DND-41 (cell line): ENCODE results near the gene LRRC3.

Source experiments
- CTCF ChIP-seq: IDR thresholded peaks from 2 replicates; pipeline ENCODE4 v1.5.1; 2012; ENCODE audit warnings: borderline replicate concordance, low read length, moderate library complexity, mild to moderate bottlenecking; ENCODE audit not compliant: poor library complexity, severe bottlenecking; ENCODE audit errors: extremely low read depth
- EZH2 ChIP-seq: IDR thresholded peaks from 3 replicates; pipeline ENCODE4 v1.6.1; 2012; ENCODE audit warnings: borderline replicate concordance, low read depth, mild to moderate bottlenecking, moderate library complexity, low read length, inconsistent platforms; ENCODE audit not compliant: severe bottlenecking

- TF ChIP-seq CTCF: no peak
- no peak for TF ChIP-seq EZH2
These were observed 28.6 kb upstream of the LRRC3 start for GRCh38 chr21:44426663-44427191.
